Stimulated activated CD4-positive, alpha-beta T cell treated with anti-CD3 and anti-CD28 coated beads, Interleukin-2, amount 100 ng/mL, for 4 hours (primary cell): ENCODE results near the gene ARHGAP10.
"Not testable (repeated sequence)": the region's sequence is repeated elsewhere in the genome, so short reads cannot be mapped to it uniquely, and the experiment has no call there.

Experiments used
- DNase-seq: peaks from one replicate; pipeline ENCODE4 v3.0.0-alpha.2; 2020; ENCODE audit warnings: low read depth

The ARHGAP10 gene

GRCh38 chr4:147901388-147901787, 169.5 kb downstream of the ARHGAP10 start:
- DNase-seq = no peak

GRCh38 chr4:147901916-147902315, 170.0 kb downstream of the ARHGAP10 start:
- no peak for DNase-seq

- no peak for DNase-seq
Observed at GRCh38 chr4:147909225-147909624, 177.3 kb downstream of the ARHGAP10 start.

GRCh38 chr4:147910315-147910714, 178.4 kb downstream of the ARHGAP10 start:
- no peak for DNase-seq

- not testable (repeated sequence) for DNase-seq
Observed at GRCh38 chr4:147912106-147912505, 180.2 kb downstream of the ARHGAP10 start.

- DNase-seq = no peak
Observed at GRCh38 chr4:147913137-147913536, 181.2 kb downstream of the ARHGAP10 start.

GRCh38 chr4:147916351-147916750, 184.5 kb downstream of the ARHGAP10 start:
- no peak for DNase-seq

- DNase-seq = no peak
Observed at GRCh38 chr4:147923381-147923780, 191.5 kb downstream of the ARHGAP10 start.

GRCh38 chr4:147923854-147924253, 192.0 kb downstream of the ARHGAP10 start:
- DNase-seq = no peak

- no peak for DNase-seq
Observed at GRCh38 chr4:147924604-147925412, 192.9 kb downstream of the ARHGAP10 start.

GRCh38 chr4:147927377-147928137, 195.7 kb downstream of the ARHGAP10 start:
- DNase-seq = no peak

- no peak for DNase-seq
Observed at GRCh38 chr4:147928400-147928799, 196.5 kb downstream of the ARHGAP10 start.

- DNase-seq = no peak
Observed at GRCh38 chr4:147929746-147930145, 197.9 kb downstream of the ARHGAP10 start.

- DNase-seq = no peak
Observed at GRCh38 chr4:147933316-147933715, 201.4 kb downstream of the ARHGAP10 start.

- DNase-seq = no peak
Observed at GRCh38 chr4:147933779-147934178, 201.9 kb downstream of the ARHGAP10 start.

- no peak for DNase-seq
Observed at GRCh38 chr4:147938496-147938895, 206.6 kb downstream of the ARHGAP10 start.

GRCh38 chr4:147940171-147940570, 208.3 kb downstream of the ARHGAP10 start:
- no peak for DNase-seq

GRCh38 chr4:147941373-147941772, 209.5 kb downstream of the ARHGAP10 start:
- DNase-seq = no peak

- no peak for DNase-seq
Observed at GRCh38 chr4:147942729-147943128, 210.8 kb downstream of the ARHGAP10 start.

GRCh38 chr4:147943159-147943638, 211.3 kb downstream of the ARHGAP10 start:
- DNase-seq = no peak

GRCh38 chr4:147944249-147944648, 212.4 kb downstream of the ARHGAP10 start:
- DNase-seq = no peak

GRCh38 chr4:147944670-147945260, 212.9 kb downstream of the ARHGAP10 start:
- no peak for DNase-seq

GRCh38 chr4:147948336-147948735, 216.4 kb downstream of the ARHGAP10 start:
- DNase-seq = no peak
